ENCODE results near the gene SLC24A5.

The SLC24A5 gene

GRCh38 chr15:48144889-48145288 lies 24.1 kb downstream of the SLC24A5 start:
- Histone ChIP-seq H3K27me3 (ENCODE audit: insufficient read depth, poor library complexity, severe bottlenecking) (peaks cover 6% of the 10 kb centered on the region), H3K27ac (replicated peaks) (no peak overlapping the region), H3K4me3 (replicated peaks; ENCODE audit: insufficient read depth, low read length) (no peak overlapping the region)
- DNase-seq (ENCODE audit: low read depth in 1 of 2, low spot score in 1 of 2) = no peak
- no peak for TF ChIP-seq SPI1 (IDR thresholded peaks at IDR 0.05; ENCODE audit: borderline replicate concordance, low read depth)
- no peak for TF ChIP-seq GABPA (IDR thresholded peaks at IDR 0.05; ENCODE audit: low read depth)
- TF ChIP-seq REST (IDR thresholded peaks at IDR 0.05; ENCODE audit: insufficient replicate concordance, low read depth) = no peak
- TF ChIP-seq POLR2AphosphoS5 (IDR thresholded peaks at IDR 0.05; ENCODE audit: low read depth) = no peak

- no peak for DNase-seq (ENCODE audit: low read depth in 1 of 2, low spot score in 1 of 2)
- H3K27ac ChIP-seq (replicated peaks) = no peak overlapping the region
- TF ChIP-seq SPI1 (IDR thresholded peaks at IDR 0.05; ENCODE audit: borderline replicate concordance, low read depth) (no peak), GABPA (IDR thresholded peaks at IDR 0.05; ENCODE audit: low read depth) (no peak), POLR2AphosphoS5 (IDR thresholded peaks at IDR 0.05; ENCODE audit: low read depth) (no peak), CTCF (IDR thresholded peaks at IDR 0.05; ENCODE audit: insufficient read depth, low read length) (no peak), REST (IDR thresholded peaks at IDR 0.05; ENCODE audit: insufficient replicate concordance, low read depth) (no peak)
- H3K27me3 ChIP-seq (ENCODE audit: insufficient read depth, poor library complexity, severe bottlenecking) = peaks cover 5% of the 10 kb centered on the region
- no peak overlapping the region for H3K4me3 ChIP-seq (replicated peaks; ENCODE audit: insufficient read depth, low read length)
These were observed 25.1 kb downstream of the SLC24A5 start for GRCh38 chr15:48145923-48146322.

GRCh38 chr15:48147358-48147757 lies 26.6 kb downstream of the SLC24A5 start:
- DNase-seq (ENCODE audit: low read depth in 1 of 2, low spot score in 1 of 2) = no peak
- Histone ChIP-seq H3K4me3 (replicated peaks; ENCODE audit: insufficient read depth, low read length) (no peak overlapping the region), H3K27me3 (ENCODE audit: insufficient read depth, poor library complexity, severe bottlenecking) (peaks cover 4% of the 10 kb centered on the region), H3K27ac (replicated peaks) (no peak overlapping the region)
- TF ChIP-seq POLR2AphosphoS5 (IDR thresholded peaks at IDR 0.05; ENCODE audit: low read depth) = no peak
- TF ChIP-seq GABPA (IDR thresholded peaks at IDR 0.05; ENCODE audit: low read depth) = no peak

GRCh38 chr15:48149858-48150257 lies 29.1 kb downstream of the SLC24A5 start:
- Histone ChIP-seq H3K27me3 (ENCODE audit: insufficient read depth, poor library complexity, severe bottlenecking) (peaks cover 4% of the 10 kb centered on the region), H3K27ac (replicated peaks) (no peak overlapping the region), H3K4me3 (replicated peaks; ENCODE audit: insufficient read depth, low read length) (no peak overlapping the region)
- TF ChIP-seq POLR2AphosphoS5 (IDR thresholded peaks at IDR 0.05; ENCODE audit: low read depth) = no peak
- TF ChIP-seq SPI1 (IDR thresholded peaks at IDR 0.05; ENCODE audit: borderline replicate concordance, low read depth) = no peak
- DNase-seq (ENCODE audit: low read depth in 1 of 2, low spot score in 1 of 2) = no peak

- Histone ChIP-seq H3K27ac (replicated peaks) (no peak overlapping the region), H3K27me3 (ENCODE audit: insufficient read depth, poor library complexity, severe bottlenecking) (no peaks in the 10 kb centered on the region), H3K4me3 (replicated peaks; ENCODE audit: insufficient read depth, low read length) (no peak overlapping the region)
- DNase-seq (ENCODE audit: low read depth in 1 of 2, low spot score in 1 of 2) = no peak
- no peak for TF ChIP-seq POLR2AphosphoS5 (IDR thresholded peaks at IDR 0.05; ENCODE audit: low read depth)
- TF ChIP-seq GABPA (IDR thresholded peaks at IDR 0.05; ENCODE audit: low read depth) = no peak
- TF ChIP-seq CTCF (IDR thresholded peaks at IDR 0.05; ENCODE audit: insufficient read depth, low read length) = no peak
- TF ChIP-seq SPI1 (IDR thresholded peaks at IDR 0.05; ENCODE audit: borderline replicate concordance, low read depth) = no peak
- TF ChIP-seq REST (IDR thresholded peaks at IDR 0.05; ENCODE audit: insufficient replicate concordance, low read depth) = no peak
These were observed 32.7 kb downstream of the SLC24A5 start for GRCh38 chr15:48153526-48153925.

Measured in HL-60 (cell line).